Lower lobe of right lung (tissue), 2 donors: Measurements from ENCODE around the gene NASP. TPM values are rescaled to one million over a fixed set of nuclear protein-coding genes. Genes with fewer than 3 reads are reported as not detected.
A peak's percentile ranks its signal among the peaks of the same experiment; 100 is the strongest.
"Not testable (repeated sequence)": the region's sequence is repeated elsewhere in the genome, so short reads cannot be mapped to it uniquely, and the experiment has no call there.

Source experiments
- ATAC-seq, 2 donors: fragments of 200-7000 bp; cut with Tn5 transposase; one replicate each; pipeline ENCODE4 v1.9.1; 2020 to 2022; ENCODE audit warnings: mild to moderate bottlenecking in 2 of 2, moderate library complexity in 2 of 2
- DNase-seq: peaks from one replicate; pipeline ENCODE4 v3.0.0-alpha.2; 2020
- H3K27ac ChIP-seq: fragments of 200-600 bp; one replicate; pipeline ENCODE4 v1.8.0; 2022
- H3K27me3 ChIP-seq: fragments of 200-600 bp; one replicate; pipeline ENCODE4 v1.8.0; 2022; ENCODE audit warnings: low read depth
- H3K36me3 ChIP-seq: fragments of 200-600 bp; one replicate; pipeline ENCODE4 v1.8.0; 2022; ENCODE audit warnings: mild to moderate bottlenecking
- H3K4me1 ChIP-seq: fragments of 200-600 bp; one replicate; pipeline ENCODE4 v1.8.0; 2022
- H3K4me3 ChIP-seq: fragments of 200-600 bp; one replicate; pipeline ENCODE4 v1.8.0; 2022; ENCODE audit warnings: mild to moderate bottlenecking
- H3K9me3 ChIP-seq: fragments of 200-600 bp; one replicate; pipeline ENCODE4 v1.8.0; 2022
- CTCF ChIP-seq: fragments of 200-600 bp; IDR thresholded peaks from one replicate; pipeline ENCODE4 v1.8.0; 2022; ENCODE audit warnings: antibody characterized with exemption, mild to moderate bottlenecking
- intact Hi-C: fragments of 100-400 bp; cut with DNase I; formaldehyde crosslinking; loops from one replicate; pipeline ENCODE4 v1.11.0; 2022
- total RNA-seq: library from RNA; stranded (reverse); fragmentation: NEBNext Ultra II Directional; extraction: Animal tissue kit (Norgen Biotek cat#: 25700); gene quantifications from one replicate; pipeline ENCODE4 v1.2.1, GENCODE V29; 2021
- donor health status: DM: no; HTN: yes; CAD: no; lungs with severe emphysema.

The NASP gene
- total RNA-seq, 1 donor from 2014 or later: 50.0 TPM

GRCh38 chr1:45585110-45585426 lies 1.2 kb downstream of the NASP start:
- intact Hi-C loops: no loop called here
- TF ChIP-seq CTCF: no peak
- DNase-seq (no peak), ATAC-seq (no peak)
- Histone ChIP-seq H3K36me3 (no peaks in the 10 kb centered on the region), H3K27ac (peak overlapping the region; percentile 96), H3K4me1 (peaks cover 23% of the 10 kb centered on the region), H3K27me3 (no peaks in the 10 kb centered on the region), H3K9me3 (no peaks in the 10 kb centered on the region), H3K4me3 (peak overlapping the region; percentile 100)

- H3K27ac ChIP-seq: peak overlapping the region; percentile 96
- DNase-seq (no peak), ATAC-seq (no peak)
- peak overlapping the region; percentile 100 for H3K4me3 ChIP-seq
- no peak for TF ChIP-seq CTCF
- intact Hi-C loops: no loop called here
- no peaks in the 10 kb centered on the region for H3K36me3 ChIP-seq
- H3K4me1 ChIP-seq: peaks cover 23% of the 10 kb centered on the region
- H3K27me3 ChIP-seq: no peaks in the 10 kb centered on the region
- no peaks in the 10 kb centered on the region for H3K9me3 ChIP-seq
These were observed 1.7 kb downstream of the NASP start for GRCh38 chr1:45585496-45586075.

- DNase-seq (no peak), ATAC-seq (no peak)
- no peaks in the 10 kb centered on the region for H3K9me3 ChIP-seq
- peak overlapping the region; percentile 21 for H3K4me3 ChIP-seq
- peaks cover 23% of the 10 kb centered on the region for H3K4me1 ChIP-seq
- TF ChIP-seq CTCF: no peak
- H3K27ac ChIP-seq: no peak overlapping the region
- no peaks in the 10 kb centered on the region for H3K27me3 ChIP-seq
- peaks cover under 1% of the 10 kb centered on the region for H3K36me3 ChIP-seq
- intact Hi-C loops: no loop called here
These were observed 2.9 kb downstream of the NASP start for GRCh38 chr1:45586769-45587168.

- Histone ChIP-seq H3K36me3 (peaks cover 31% of the 10 kb centered on the region), H3K9me3 (no peaks in the 10 kb centered on the region), H3K4me1 (peaks cover 20% of the 10 kb centered on the region), H3K27me3 (no peaks in the 10 kb centered on the region), H3K27ac (no peak overlapping the region), H3K4me3 (peak overlapping the region; percentile 22)
- TF ChIP-seq CTCF: no peak
- ATAC-seq (no peak), DNase-seq (no peak)
- intact Hi-C loops: no loop called here
These were observed 6.0 kb downstream of the NASP start for GRCh38 chr1:45589861-45590260.

GRCh38 chr1:45594412-45594811 lies 10.6 kb downstream of the NASP start:
- ATAC-seq: no peak
- intact Hi-C loops: no loop called here
- Histone ChIP-seq H3K27ac (no peak overlapping the region), H3K36me3 (peaks cover 49% of the 10 kb centered on the region), H3K4me3 (no peak overlapping the region), H3K27me3 (no peaks in the 10 kb centered on the region), H3K4me1 (no peaks in the 10 kb centered on the region), H3K9me3 (no peaks in the 10 kb centered on the region)
- no peak for TF ChIP-seq CTCF
- DNase-seq: no peak

GRCh38 chr1:45596765-45597164 lies 12.9 kb downstream of the NASP start:
- ATAC-seq, H3K4me3 ChIP-seq, DNase-seq, H3K27ac ChIP-seq, intact Hi-C loops, H3K9me3 ChIP-seq, H3K4me1 ChIP-seq, H3K27me3 ChIP-seq: not testable (repeated sequence)
- H3K36me3 ChIP-seq: peaks cover 49% of the 10 kb centered on the region
